AG04450 (cell line): ENCODE measurements around the gene PDZD2. TPM values are rescaled to one million over a fixed set of nuclear protein-coding genes. Genes with fewer than 3 reads are reported as not detected.

ENCODE experiments used
- CTCF ChIA-PET: fragments of 300-600, 350-600 bp; formaldehyde crosslinking; extraction: SDS; loops from one replicate; lab custom pipeline; 2022; ENCODE audit warnings: antibody characterized with exemption, inconsistent platforms; lab: Charles Lee
- POLR2A ChIA-PET: fragments of 350-600 bp; formaldehyde crosslinking; extraction: SDS; loops from one replicate; lab custom pipeline; 2021; ENCODE audit warnings: antibody characterized with exemption, inconsistent platforms; lab: Yijun Ruan, JAX
- DNase-seq: peaks from one replicate; pipeline ENCODE4 v3.0.0-alpha.2; 2011; ENCODE audit warnings: low read depth, low spot score
- H3K27ac ChIP-seq: one replicate; pipeline ENCODE4 v1.5.1; 2012; ENCODE audit warnings: low read depth, low read length, control low read depth
- H3K27me3 ChIP-seq: one replicate; pipeline ENCODE4 v1.6.0; 2012; ENCODE audit warnings: low read length; ENCODE audit not compliant: control insufficient read depth, insufficient read depth
- H3K4me3 ChIP-seq: 2 replicates; pipeline ENCODE4 v1.5.1; 2011; ENCODE audit warnings: mild to moderate bottlenecking, low read depth, low read length, control low read depth
- H3K9me3 ChIP-seq: 2 replicates; pipeline ENCODE4 v1.5.1; 2012; ENCODE audit warnings: low read length; ENCODE audit not compliant: control insufficient read depth, insufficient read depth
- CTCF ChIP-seq: IDR thresholded peaks from 2 replicates; pipeline ENCODE4 v1.5.1; 2011; ENCODE audit warnings: low read depth, low read length, control low read depth, inconsistent platforms
- polyA plus RNA-seq: library from polyadenylated mRNA; depleted of rRNA; stranded (reverse); fragments of >200 nt; gene quantifications from 2 replicates; pipeline ENCODE4 v1.2.3, GENCODE V29; 2011

Gene PDZD2
- polyA plus RNA-seq, 1 experiment, result 0.40 TPM

DNA sequence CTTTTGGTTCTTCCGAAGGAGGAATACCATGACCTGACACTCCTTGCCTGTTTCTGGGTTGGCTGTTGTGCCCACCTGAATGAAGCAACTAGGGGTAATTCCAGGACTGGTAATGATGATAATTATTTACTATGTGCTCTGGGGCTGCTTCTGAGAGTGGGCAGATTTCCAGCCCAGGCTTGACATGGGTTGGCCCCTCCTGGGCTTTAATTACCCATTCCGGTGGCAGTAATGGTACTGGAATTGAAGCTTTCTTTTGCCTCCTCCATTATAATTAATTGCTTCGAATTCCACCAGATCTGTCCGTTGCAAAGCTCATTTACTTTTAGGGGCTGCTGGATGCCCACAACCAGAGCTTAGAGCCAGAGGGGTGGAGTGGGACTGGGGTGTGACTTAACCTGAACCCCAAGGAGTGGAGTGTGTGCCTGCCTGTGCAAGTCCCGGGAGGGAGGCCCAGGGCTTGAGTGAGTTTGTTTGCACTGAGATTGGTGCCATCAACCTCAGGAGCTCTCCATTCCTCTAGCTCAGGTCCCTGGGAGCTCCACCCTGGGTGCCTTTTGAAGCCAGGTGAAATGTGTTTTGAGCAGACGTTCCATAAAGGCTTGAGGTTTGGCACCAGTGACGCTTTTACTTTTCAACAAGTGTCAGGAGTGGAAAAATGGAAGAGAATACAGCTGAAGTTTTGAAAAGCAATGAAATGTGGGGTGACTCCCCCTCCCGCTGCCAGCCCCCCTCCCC is 214.6 kb downstream of the PDZD2 start:
- Histone ChIP-seq H3K27me3 (peaks cover 12% of the 10 kb centered on the region), H3K9me3 (no peaks in the 10 kb centered on the region; the same call in 1 of the 2 replicates), H3K4me3 (no peak overlapping the region), H3K27ac (no peak overlapping the region)
- TF ChIP-seq CTCF, result no peak
- no peak for DNase-seq
- CTCF ChIA-PET, result interaction anchor here (1.0 to 3.0 kb wide), 3 partner anchors 44 to 239 kb away, joined by 3 to 9 read pairs (median 3); no protein-coding TSS in a partner anchor
- POLR2A ChIA-PET, result no interaction called here

- H3K27me3 ChIP-seq, result peaks cover 12% of the 10 kb centered on the region
- ChIA-PET CTCF (interaction anchor here (3.0 kb wide), 1 partner anchor 222 kb away, joined by 9 read pairs; no protein-coding TSS in a partner anchor), POLR2A (no interaction called here)
- no peak overlapping the region for H3K27ac ChIP-seq
- DNase-seq, result peak; percentile 4
- TF ChIP-seq CTCF, result no peak
- peaks cover 4% of the 10 kb centered on the region for H3K9me3 ChIP-seq
- H3K4me3 ChIP-seq, result peak overlapping the region; percentile 51
Measured at GRCh38 chr5:31854181-31855133, 215.5 kb downstream of the PDZD2 start.

- ChIA-PET POLR2A (no interaction called here), CTCF (interaction anchor here (3.0 kb wide), 1 partner anchor 221 kb away, joined by 9 read pairs; no protein-coding TSS in a partner anchor)
- no peak for DNase-seq
- Histone ChIP-seq H3K27ac (no peak overlapping the region), H3K9me3 (peaks cover 9% of the 10 kb centered on the region), H3K27me3 (peaks cover 12% of the 10 kb centered on the region), H3K4me3 (peak overlapping the region; percentile 51)
- TF ChIP-seq CTCF, result 0 out of 2 replicates have a peak, but pooled peaks have one; percentile 18
Measured at GRCh38 chr5:31855134-31856040, 216.5 kb downstream of the PDZD2 start.

DNA sequence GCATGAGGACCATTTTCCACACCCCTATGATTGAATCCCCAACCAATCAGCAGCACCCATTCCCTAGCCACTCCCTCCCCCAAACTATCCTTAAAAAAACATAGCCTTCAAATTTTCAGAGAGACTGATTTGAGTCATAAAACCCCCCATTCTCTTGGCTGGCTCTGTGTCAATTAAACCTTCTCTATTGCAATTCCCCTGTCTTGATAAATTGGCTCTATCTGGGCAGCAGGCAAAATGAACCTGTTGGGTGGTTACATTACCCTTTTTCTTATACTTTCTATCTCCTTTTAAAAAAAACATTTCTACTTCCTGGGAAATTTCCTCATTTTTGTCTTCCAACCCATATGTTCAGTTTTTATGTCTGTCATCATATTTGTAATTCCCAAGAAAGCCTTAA is 220.2 kb downstream of the PDZD2 start:
- Histone ChIP-seq H3K9me3 (peaks cover 9% of the 10 kb centered on the region), H3K27me3 (peaks cover 15% of the 10 kb centered on the region), H3K4me3 (no peak overlapping the region), H3K27ac (no peak overlapping the region)
- POLR2A ChIA-PET, result no interaction called here
- CTCF ChIA-PET, result interaction anchor here (1.3 kb wide), 1 partner anchor 218 kb away, joined by 3 read pairs; no protein-coding TSS in a partner anchor
- TF ChIP-seq CTCF, result no peak
- no peak for DNase-seq
